ENCODE data around the gene NYAP2.

DNA sequence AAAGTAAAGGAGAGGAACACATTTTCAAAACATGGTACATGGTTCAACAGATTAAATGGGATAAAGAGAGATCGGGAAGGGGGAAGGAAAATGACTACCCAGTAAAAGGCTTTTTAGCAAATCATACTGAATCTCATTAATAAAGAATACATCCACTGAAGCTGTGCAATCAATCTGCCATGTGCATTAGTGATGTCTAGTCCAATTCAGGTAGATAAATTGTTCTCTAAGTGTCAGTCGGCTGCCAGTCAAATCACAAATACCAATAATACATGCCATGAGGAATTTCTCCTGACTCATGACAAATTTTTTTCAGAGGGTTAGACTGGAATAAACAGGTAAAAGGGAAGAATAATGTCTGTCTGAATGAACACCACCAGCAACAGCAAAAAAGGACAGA lies 22.6 kb downstream of the NYAP2 start:
- TF ChIP-seq FOXA1 (IDR thresholded peaks at IDR 0.05), result no peak
- TF ChIP-seq FOXK2 (IDR thresholded peaks at IDR 0.05), result no peak
- TF ChIP-seq SUZ12 (IDR thresholded peaks at IDR 0.05), result no peak
- TF ChIP-seq ELF4 (IDR thresholded peaks at IDR 0.05), result no peak
- TF ChIP-seq ARNT (IDR thresholded peaks at IDR 0.05), result no peak

All from HEK293T (cell line).